Sigmoid colon (tissue), 4 donors: ENCODE measurements around the gene PCDHA1.

Source experiments
- CTCF ChIP-seq, 4 experiments: fragments of 450-650 bp in 3 of 4; fragments of 200-600 bp in 1 of 4; IDR thresholded peaks; one replicate each; pipeline ENCODE4 v1.5.1; 2016 to 2019; ENCODE audit warnings: antibody characterized with exemption in 4 of 4, mild to moderate bottlenecking in 3 of 4, moderate library complexity in 2 of 4
- POLR2A ChIP-seq, 2 donors: fragments of 450-650 bp; IDR thresholded peaks; one replicate each; pipeline ENCODE4 v1.6.1; 2016; ENCODE audit warnings: antibody characterized with exemption in 2 of 2, mild to moderate bottlenecking in 2 of 2, moderate library complexity in 2 of 2
- POLR2AphosphoS5 ChIP-seq, 4 donors: sonication (generic); formaldehyde crosslinking; IDR thresholded peaks; one replicate each; pipeline ENCODE4 v1.6.1; 2017; ENCODE audit warnings: antibody characterized with exemption in 4 of 4

DNA sequence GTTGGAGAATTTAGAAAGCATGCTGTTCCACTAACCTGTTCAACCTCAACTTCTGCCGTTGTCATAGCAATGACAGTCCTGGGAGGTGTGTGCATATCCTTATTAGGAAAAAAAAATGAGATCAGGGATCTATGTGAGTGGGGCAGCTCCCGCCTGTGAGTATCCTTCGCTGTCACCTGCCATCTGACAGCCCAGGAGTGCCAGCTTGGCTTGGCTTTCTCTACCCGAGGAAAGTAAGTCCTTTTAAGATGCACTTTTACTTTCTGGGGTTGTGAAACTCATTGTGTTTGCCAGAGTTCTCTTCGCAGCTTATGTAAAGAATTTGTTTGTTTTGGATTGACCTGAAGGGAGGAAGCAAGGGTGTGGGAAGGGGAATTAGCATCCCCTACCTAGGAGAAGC is 202.2 kb downstream of the PCDHA1 start:
- TF ChIP-seq CTCF (IDR thresholded peaks at IDR 0.05): no peak
- no peak for TF ChIP-seq POLR2A (IDR thresholded peaks at IDR 0.05)
- TF ChIP-seq POLR2AphosphoS5 (IDR thresholded peaks at IDR 0.05): no peak
